ENCODE results near the gene AARS2.
"Not testable (repeated sequence)": the region's sequence is repeated elsewhere in the genome, so short reads cannot be mapped to it uniquely, and the experiment has no call there.

AARS2 gene
- 30.8 to 48.6 (median 43.9) reads per million in 3 donors for total RNA-seq

GRCh38 chr6:44312901-44313788 lies at the start of gene AARS2:
AARS2 (minus strand) TSS chr6:44313347; CDS start chr6:44313323, 24 bp downstream.
- Histone ChIP-seq H3K9me3 (ENCODE audit: control insufficient read depth, low read length) (no peaks in the 10 kb centered on the region), H3K4me3 (ENCODE audit: insufficient read depth, low read depth, low read length, poor library complexity, severe bottlenecking) (peak within 1 kb of the TSS; percentile 96), H3K27me3 (replicated peaks; ENCODE audit: control insufficient read depth, insufficient read depth, low read length, poor library complexity, severe bottlenecking) (no peaks in the 10 kb centered on the region), H3K27ac (ENCODE audit: insufficient read depth, low read length, poor library complexity, severe bottlenecking) (peak within 1 kb of the TSS; percentile 84), H3K36me3 (ENCODE audit: control insufficient read depth, insufficient read depth, low read length) (peaks cover 34% of the 10 kb centered on the region), H3K4me1 (ENCODE audit: control insufficient read depth, insufficient read depth, low read length, poor library complexity, severe bottlenecking) (peaks cover 11% of the 10 kb centered on the region)
- DNase-seq, result peak; percentile 71 to 82 (median 79)

- H3K27me3 ChIP-seq (replicated peaks; ENCODE audit: control insufficient read depth, insufficient read depth, low read length, poor library complexity, severe bottlenecking), result no peaks in the 10 kb centered on the region
- H3K27ac ChIP-seq (ENCODE audit: insufficient read depth, low read length, poor library complexity, severe bottlenecking), result no peak overlapping the region
- H3K4me1 ChIP-seq (ENCODE audit: control insufficient read depth, insufficient read depth, low read length, poor library complexity, severe bottlenecking), result no peaks in the 10 kb centered on the region
- no peaks in the 10 kb centered on the region for H3K9me3 ChIP-seq (ENCODE audit: control insufficient read depth, low read length)
- DNase-seq, result no peak
- H3K36me3 ChIP-seq (ENCODE audit: control insufficient read depth, insufficient read depth, low read length), result no peaks in the 10 kb centered on the region
- H3K4me3 ChIP-seq (ENCODE audit: insufficient read depth, low read depth, low read length, poor library complexity, severe bottlenecking), result no peak overlapping the region
Measured at GRCh38 chr6:44361947-44362346, 48.8 kb upstream of the AARS2 start.

- Histone ChIP-seq H3K4me1 (ENCODE audit: control insufficient read depth, insufficient read depth, low read length, poor library complexity, severe bottlenecking) (no peaks in the 10 kb centered on the region), H3K27ac (ENCODE audit: insufficient read depth, low read length, poor library complexity, severe bottlenecking) (no peak overlapping the region), H3K36me3 (ENCODE audit: control insufficient read depth, insufficient read depth, low read length) (no peaks in the 10 kb centered on the region), H3K4me3 (ENCODE audit: insufficient read depth, low read depth, low read length, poor library complexity, severe bottlenecking) (no peak overlapping the region), H3K9me3 (ENCODE audit: control insufficient read depth, low read length) (no peaks in the 10 kb centered on the region), H3K27me3 (replicated peaks; ENCODE audit: control insufficient read depth, insufficient read depth, low read length, poor library complexity, severe bottlenecking) (no peaks in the 10 kb centered on the region)
- DNase-seq, result no peak
Measured at GRCh38 chr6:44359973-44360372, 46.8 kb upstream of the AARS2 start.

GRCh38 chr6:44356487-44356886 lies 43.3 kb upstream of the AARS2 start:
- no peaks in the 10 kb centered on the region for H3K9me3 ChIP-seq (ENCODE audit: control insufficient read depth, low read length)
- H3K36me3 ChIP-seq (ENCODE audit: control insufficient read depth, insufficient read depth, low read length), result no peaks in the 10 kb centered on the region
- H3K27me3 ChIP-seq (replicated peaks; ENCODE audit: control insufficient read depth, insufficient read depth, low read length, poor library complexity, severe bottlenecking), result no peaks in the 10 kb centered on the region
- H3K4me3 ChIP-seq (ENCODE audit: insufficient read depth, low read depth, low read length, poor library complexity, severe bottlenecking), result no peak overlapping the region
- no peaks in the 10 kb centered on the region for H3K4me1 ChIP-seq (ENCODE audit: control insufficient read depth, insufficient read depth, low read length, poor library complexity, severe bottlenecking)
- H3K27ac ChIP-seq (ENCODE audit: insufficient read depth, low read length, poor library complexity, severe bottlenecking), result no peak overlapping the region
- no peak for DNase-seq

- no peaks in the 10 kb centered on the region for H3K27me3 ChIP-seq (replicated peaks; ENCODE audit: control insufficient read depth, insufficient read depth, low read length, poor library complexity, severe bottlenecking)
- no peak for DNase-seq
Measured at GRCh38 chr6:44355640-44356039, 42.5 kb upstream of the AARS2 start.

GRCh38 chr6:44353336-44353735 lies 40.2 kb upstream of the AARS2 start:
- H3K36me3 ChIP-seq (ENCODE audit: control insufficient read depth, insufficient read depth, low read length), result no peaks in the 10 kb centered on the region
- no peak for DNase-seq
- H3K27ac ChIP-seq (ENCODE audit: insufficient read depth, low read length, poor library complexity, severe bottlenecking), result no peak overlapping the region

More at GRCh38 chr6:44355640-44356039, 42.5 kb upstream of the AARS2 start:
- Histone ChIP-seq H3K4me3 (ENCODE audit: insufficient read depth, low read depth, low read length, poor library complexity, severe bottlenecking) (no peak overlapping the region), H3K4me1 (ENCODE audit: control insufficient read depth, insufficient read depth, low read length, poor library complexity, severe bottlenecking) (no peaks in the 10 kb centered on the region), H3K36me3 (ENCODE audit: control insufficient read depth, insufficient read depth, low read length) (no peaks in the 10 kb centered on the region), H3K9me3 (ENCODE audit: control insufficient read depth, low read length) (no peaks in the 10 kb centered on the region), H3K27ac (ENCODE audit: insufficient read depth, low read length, poor library complexity, severe bottlenecking) (no peak overlapping the region)

GRCh38 chr6:44352259-44352658 lies 39.1 kb upstream of the AARS2 start:
- H3K4me3 ChIP-seq (ENCODE audit: insufficient read depth, low read depth, low read length, poor library complexity, severe bottlenecking), result no peak overlapping the region
- H3K9me3 ChIP-seq (ENCODE audit: control insufficient read depth, low read length), result no peaks in the 10 kb centered on the region
- no peak overlapping the region for H3K27ac ChIP-seq (ENCODE audit: insufficient read depth, low read length, poor library complexity, severe bottlenecking)
- no peaks in the 10 kb centered on the region for H3K27me3 ChIP-seq (replicated peaks; ENCODE audit: control insufficient read depth, insufficient read depth, low read length, poor library complexity, severe bottlenecking)
- H3K36me3 ChIP-seq (ENCODE audit: control insufficient read depth, insufficient read depth, low read length), result no peaks in the 10 kb centered on the region
- no peaks in the 10 kb centered on the region for H3K4me1 ChIP-seq (ENCODE audit: control insufficient read depth, insufficient read depth, low read length, poor library complexity, severe bottlenecking)
- DNase-seq, result no peak

More at GRCh38 chr6:44353336-44353735, 40.2 kb upstream of the AARS2 start:
- no peaks in the 10 kb centered on the region for H3K4me1 ChIP-seq (ENCODE audit: control insufficient read depth, insufficient read depth, low read length, poor library complexity, severe bottlenecking)
- H3K9me3 ChIP-seq (ENCODE audit: control insufficient read depth, low read length), result no peaks in the 10 kb centered on the region
- H3K27me3 ChIP-seq (replicated peaks; ENCODE audit: control insufficient read depth, insufficient read depth, low read length, poor library complexity, severe bottlenecking), result no peaks in the 10 kb centered on the region
- no peak overlapping the region for H3K4me3 ChIP-seq (ENCODE audit: insufficient read depth, low read depth, low read length, poor library complexity, severe bottlenecking)

GRCh38 chr6:44350650-44350994 lies 37.5 kb upstream of the AARS2 start:
- not testable (repeated sequence) for H3K4me1 ChIP-seq (ENCODE audit: control insufficient read depth, insufficient read depth, low read length, poor library complexity, severe bottlenecking); H3K4me3 ChIP-seq (ENCODE audit: insufficient read depth, low read depth, low read length, poor library complexity, severe bottlenecking); H3K27me3 ChIP-seq (replicated peaks; ENCODE audit: control insufficient read depth, insufficient read depth, low read length, poor library complexity, severe bottlenecking); H3K9me3 ChIP-seq (ENCODE audit: control insufficient read depth, low read length); H3K36me3 ChIP-seq (ENCODE audit: control insufficient read depth, insufficient read depth, low read length); H3K27ac ChIP-seq (ENCODE audit: insufficient read depth, low read length, poor library complexity, severe bottlenecking); DNase-seq

- Histone ChIP-seq H3K27me3 (replicated peaks; ENCODE audit: control insufficient read depth, insufficient read depth, low read length, poor library complexity, severe bottlenecking) (no peaks in the 10 kb centered on the region), H3K27ac (ENCODE audit: insufficient read depth, low read length, poor library complexity, severe bottlenecking) (no peak overlapping the region), H3K9me3 (ENCODE audit: control insufficient read depth, low read length) (no peaks in the 10 kb centered on the region), H3K36me3 (ENCODE audit: control insufficient read depth, insufficient read depth, low read length) (no peaks in the 10 kb centered on the region), H3K4me3 (ENCODE audit: insufficient read depth, low read depth, low read length, poor library complexity, severe bottlenecking) (no peak overlapping the region), H3K4me1 (ENCODE audit: control insufficient read depth, insufficient read depth, low read length, poor library complexity, severe bottlenecking) (no peaks in the 10 kb centered on the region)
- no peak for DNase-seq
Measured at GRCh38 chr6:44349904-44350649, 36.9 kb upstream of the AARS2 start.

GRCh38 chr6:44346818-44347217 lies 33.7 kb upstream of the AARS2 start:
- not testable (repeated sequence) for H3K9me3 ChIP-seq (ENCODE audit: control insufficient read depth, low read length); H3K4me1 ChIP-seq (ENCODE audit: control insufficient read depth, insufficient read depth, low read length, poor library complexity, severe bottlenecking); H3K4me3 ChIP-seq (ENCODE audit: insufficient read depth, low read depth, low read length, poor library complexity, severe bottlenecking); H3K27ac ChIP-seq (ENCODE audit: insufficient read depth, low read length, poor library complexity, severe bottlenecking); DNase-seq; H3K36me3 ChIP-seq (ENCODE audit: control insufficient read depth, insufficient read depth, low read length)
- peaks cover 14% of the 10 kb centered on the region for H3K27me3 ChIP-seq (replicated peaks; ENCODE audit: control insufficient read depth, insufficient read depth, low read length, poor library complexity, severe bottlenecking)

Data from effector memory CD4-positive, alpha-beta T cell (primary cell).